Heart right ventricle (tissue), 16 donors: ENCODE results near the gene HCN3. TPM values are rescaled to one million over a fixed set of nuclear protein-coding genes. Genes with fewer than 3 reads are reported as not detected.

Experiments
- ATAC-seq, 8 donors: fragments of 200-7000 bp; cut with Tn5 transposase; one replicate each; pipeline ENCODE4 v1.9.1; 2020; ENCODE audit warnings: mild to moderate bottlenecking in 8 of 8, moderate library complexity in 8 of 8, moderate number of reproducible peaks in 1 of 8
- DNase-seq, 2 donors: peaks; one replicate each; pipeline ENCODE4 v3.0.0-alpha.2; 2020
- H3K27ac ChIP-seq, 10 donors: fragments of 200-600 bp; sonication (generic) in 2 of 10; one replicate each; pipeline versions ENCODE4 v1.5.0 to v1.8.0; 2020 to 2022; ENCODE audit warnings: mild to moderate bottlenecking in 3 of 10
- H3K27me3 ChIP-seq, 7 donors: fragments of 200-600 bp; one replicate each; pipeline ENCODE4 v1.8.0; 2021 to 2022; ENCODE audit warnings: mild to moderate bottlenecking in 2 of 7
- H3K36me3 ChIP-seq, 9 donors: fragments of 200-600 bp; sonication (generic) in 1 of 9; one replicate each; pipeline versions ENCODE4 v1.5.0 to v1.8.0; 2020 to 2022; ENCODE audit warnings: mild to moderate bottlenecking in 2 of 9
- H3K4me1 ChIP-seq, 9 donors: fragments of 200-600 bp; sonication (generic) in 1 of 9; one replicate each; pipeline versions ENCODE4 v1.5.0 to v1.8.0; 2020 to 2022; ENCODE audit warnings: mild to moderate bottlenecking in 4 of 9
- H3K4me3 ChIP-seq, 10 donors: fragments of 200-600 bp; sonication (generic) in 2 of 10; one replicate each; pipeline versions ENCODE4 v1.5.0 to v1.8.0; 2020 to 2022; ENCODE audit warnings: mild to moderate bottlenecking in 7 of 10, moderate library complexity in 2 of 10
- H3K9me3 ChIP-seq, 11 donors: fragments of 200-600 bp in 10 of 11; sonication (generic) in 2 of 11; one replicate each; pipeline versions ENCODE4 v1.5.0 to v1.8.0; 2013 to 2022; ENCODE audit warnings: mild to moderate bottlenecking in 2 of 11, control low read depth in 1 of 11, moderate library complexity in 1 of 11
- CTCF ChIP-seq, 9 donors: fragments of 200-600 bp; sonication (generic) in 2 of 9; IDR thresholded peaks; one replicate each; pipeline versions ENCODE4 v1.5.0 to v1.8.0; 2021 to 2022; ENCODE audit warnings: antibody characterized with exemption in 9 of 9, mild to moderate bottlenecking in 5 of 9, moderate library complexity in 1 of 9
- WGBS, 2 donors: extraction: QIAGEN DNeasy Blood & Tissue Kit; methylation state at CpG; one replicate each; pipeline ENCODE4 v1.1.7; 2013; ENCODE audit warnings: inconsistent platforms in 1 of 2; 5-methylcytosine and 5-hydroxymethylcytosine counted together
- intact Hi-C, 10 donors: fragments of 100-400 bp; cut with DNase I; formaldehyde crosslinking; loops; one replicate each; pipeline versions ENCODE4 v1.11.1 to v1.14.2; 2022
- polyA plus RNA-seq, 2 donors: library from polyadenylated mRNA; stranded (reverse); fragments of 200-250 nt; gene quantifications; one replicate each; pipeline ENCODE4 v1.2.3, GENCODE V29; 2013
- total RNA-seq, 10 donors: library from RNA; stranded (reverse); fragmentation: NEBNext Ultra II Directional in 3 of 10; extraction: Animal tissue kit (Norgen Biotek cat#: 25700) in 3 of 10; gene quantifications; one replicate each; pipeline versions ENCODE4 v1.2.1 to v1.2.4, GENCODE V29; 2021 to 2023
- donor health status: Arrhythmogenic right ventricular cardiomyopathy.
- donor health status: ischemic (EF 13 %, LVEDD 7.1; RV severe dilation, severe dysfunction).
- donor health status: healthy with polysubstance abuse.
- donor health status: DM: no; HTN: yes; CAD: no.
- donor health status: DM: no; HTN: no; CAD: no.
- donor health status: ischemic (EF 25% LVEDD 6.9; RV normal size, moderate dysfunction).
- donor health status: ischemic (EF 25% LVEDD 5.7; RV mildly dilated, moderate dysfunction).
- donor health status: healthy.
- donor health status: DM: yes; HTN: yes; CAD: no.
- donor health status: Ischemic cardiomyopathy.
- donor health status: ischemic (EF 35%, LVEDD 5.7; RV mildly dilated, moderate dysfunction).
- donor health status: nonischemic (EF 11% LVEDD 7.7; RV severe dilation, severe dysfunction).
- donor health status: DM: yes; HTN: yes; CAD: no.
- donor health status: PGD.
- donor health status: ischemic (EF 29% LVEDD 5.4; RV normal size, mild dysfunction).
- donor health status: nonischemic (EF 23%, LVEDD 6.1; RV moderate dilation, normal function).

HCN3 gene
- total and polyA plus RNA-seq, 12 donors, result 0.68 to 3.2 (median 1.0) TPM

- H3K4me1 ChIP-seq, result peaks cover 12 to 37% (median 26%) of the 10 kb centered on the region in 9 donors
- H3K9me3 ChIP-seq, result no peaks in the 10 kb centered on the region
- WGBS, 2 donors, result 26 to 27% methylated on average over 28 of the region's 28 CpGs
Measured at GRCh38 chr1:155250246-155250632, 27.0 kb upstream of the HCN3 start.

GRCh38 chr1:155250633-155251449 is 26.4 kb upstream of the HCN3 start:
- H3K4me1 ChIP-seq, result peaks cover 12 to 36% (median 29%) of the 10 kb centered on the region in 9 donors
- H3K36me3 ChIP-seq, result peaks cover 0 to 25% (median 4%) of the 10 kb centered on the region in 9 donors
- intact Hi-C loops, result loop anchor here in 9 of 10 donors (1.0 to 10.0 kb wide), 10 partner anchors 71 to 344 kb away; partner anchors contain the start of gene RUSC1 (in 5 of the 9)

More at GRCh38 chr1:155250246-155250632, 27.0 kb upstream of the HCN3 start:
- Histone ChIP-seq H3K4me3 (peak overlapping the region in 7 of 10 donors; percentile 12 to 57 (median 37)), H3K36me3 (peaks cover 0 to 25% (median 4%) of the 10 kb centered on the region in 9 donors), H3K27me3 (no peaks in the 10 kb centered on the region), H3K27ac (peak overlapping the region in 6 of 10 donors; percentile 15 to 90 (median 45))
- no peak for TF ChIP-seq CTCF (IDR thresholded peaks at IDR 0.05)
- intact Hi-C loops, result loop anchor here in 9 of 10 donors (1.0 to 10.0 kb wide), 10 partner anchors 72 to 345 kb away; partner anchors contain the start of gene RUSC1 (in 5 of the 9)
- ATAC-seq (peak in 1 of 8 donors; percentile 1), DNase-seq (no peak)

GRCh38 chr1:155251566-155251965 is 25.7 kb upstream of the HCN3 start:
- DNase-seq (no peak), ATAC-seq (no peak)
- Histone ChIP-seq H3K27me3 (no peaks in the 10 kb centered on the region), H3K27ac (peak overlapping the region in 2 of 10 donors; percentile 33 to 60), H3K4me1 (peaks cover 12 to 43% (median 35%) of the 10 kb centered on the region in 9 donors), H3K4me3 (no peak overlapping the region), H3K36me3 (peaks cover 0 to 28% (median 4%) of the 10 kb centered on the region in 9 donors), H3K9me3 (no peaks in the 10 kb centered on the region)
- WGBS, 2 donors, result 75 to 85% methylated on average over 7 of the region's 7 CpGs
- no peak for TF ChIP-seq CTCF (IDR thresholded peaks at IDR 0.05)
- intact Hi-C loops, result loop anchor here in 8 of 10 donors (2.0 to 10.0 kb wide), 7 partner anchors 71 to 343 kb away; partner anchors contain the start of gene RUSC1 (in 5 of the 8)

More at GRCh38 chr1:155250633-155251449, 26.4 kb upstream of the HCN3 start:
- peak in 8 of 9 donors; percentile 99 to 100 (median 100) for TF ChIP-seq CTCF (IDR thresholded peaks at IDR 0.05)
- 12 to 18% methylated on average over 23 of the region's 23 CpGs for WGBS, 2 donors
- DNase-seq (peak; percentile 93 to 95), ATAC-seq (peak; percentile 80 to 89 (median 84))
- Histone ChIP-seq H3K4me3 (peak overlapping the region in 7 of 10 donors; percentile 12 to 57 (median 37)), H3K27ac (peak overlapping the region in 8 of 10 donors; percentile 15 to 90 (median 38)), H3K9me3 (no peaks in the 10 kb centered on the region), H3K27me3 (no peaks in the 10 kb centered on the region)

- H3K27ac ChIP-seq, result peak overlapping the region in 1 of 10 donors; percentile 100
- no peak for TF ChIP-seq CTCF (IDR thresholded peaks at IDR 0.05)
- peaks cover 12 to 44% (median 35%) of the 10 kb centered on the region in 9 donors for H3K4me1 ChIP-seq
- peak overlapping the region in 1 of 10 donors; percentile 80 for H3K4me3 ChIP-seq
- DNase-seq (no peak), ATAC-seq (no peak)
- WGBS, 2 donors, result 83 to 86% methylated on average over 5 of the region's 5 CpGs
- intact Hi-C loops, result loop anchor here in 6 of 10 donors (5.0 to 10.0 kb wide), 4 partner anchors 69 to 342 kb away; partner anchors contain the start of gene RUSC1 (in 5 of the 6)
- no peaks in the 10 kb centered on the region for H3K27me3 ChIP-seq
- no peaks in the 10 kb centered on the region for H3K9me3 ChIP-seq
- H3K36me3 ChIP-seq, result peaks cover 0 to 32% (median 6%) of the 10 kb centered on the region in 9 donors
Measured at GRCh38 chr1:155253208-155253607, 24.1 kb upstream of the HCN3 start.
